ENCODE results near the gene SEPTIN12.

- TF ChIP-seq CTCF (IDR thresholded peaks at IDR 0.05) (no peak), EZH2 (IDR thresholded peaks at IDR 0.05; ENCODE audit: borderline replicate concordance, insufficient read depth, low read depth, low read length, poor library complexity, severe bottlenecking) (no peak)
Observed at GRCh38 chr16:4747906-4748681, 40.1 kb downstream of the SEPTIN12 start.

All from B cell (primary cell).